H1 (cell line): Measurements from ENCODE around the gene FGF18. TPM values are rescaled to one million over a fixed set of nuclear protein-coding genes. Genes with fewer than 3 reads are reported as not detected.

Experiments
- CTCF ChIA-PET: fragments of 300-600 bp; sonication (Branson Sonifier 250); formaldehyde crosslinking; loops from one replicate; lab custom pipeline; 2021; ENCODE audit not compliant: partially characterized antibody; lab: Charles Lee
- POLR2A ChIA-PET: fragments of 300-600 bp; sonication (Branson Sonifier 250); formaldehyde crosslinking; loops from one replicate; lab custom pipeline; 2021; ENCODE audit warnings: inconsistent platforms; ENCODE audit not compliant: partially characterized antibody; lab: Charles Lee
- DNase-seq, 2 experiments: peaks; one replicate each; pipeline versions ENCODE4 v3.0.0 to v3.0.0-alpha.2; 2010 to 2022; ENCODE audit warnings: low spot score in 2 of 2, low read depth in 1 of 2, mixed read lengths in 1 of 2
- FAIRE-seq: peaks from 2 replicates; lab custom pipeline; 2011; peaks lifted over from hg19 to GRCh38; lab: Jason Lieb, UNC
- H2AFZ ChIP-seq: 2 replicates; pipeline ENCODE4 v1.8.1; 2012; ENCODE audit warnings: low read length, inconsistent platforms
- H2AK5ac ChIP-seq: 2 replicates; pipeline ENCODE4 v1.6.1; 2013; ENCODE audit warnings: low read depth, low read length
- H2BK120ac ChIP-seq: replicated peaks from 2 replicates; pipeline ENCODE3; 2013; ENCODE audit warnings: low read depth, low read length, inconsistent platforms
- H2BK12ac ChIP-seq: 2 replicates; pipeline ENCODE4 v1.6.1; 2013; ENCODE audit warnings: low read depth, low read length
- H2BK15ac ChIP-seq: 2 replicates; pipeline ENCODE4 v1.6.1; 2013; ENCODE audit warnings: low read length
- H2BK20ac ChIP-seq: 2 replicates; pipeline ENCODE4 v1.6.1; 2013; ENCODE audit warnings: low read length
- H2BK5ac ChIP-seq: 2 replicates; pipeline ENCODE4 v1.6.1; 2013; ENCODE audit warnings: low read depth, low read length
- H3K14ac ChIP-seq: 2 replicates; pipeline ENCODE4 v1.6.1; 2013; ENCODE audit warnings: inconsistent platforms; ENCODE audit not compliant: insufficient read length
- H3K18ac ChIP-seq: 2 replicates; pipeline ENCODE4 v1.6.1; 2013; ENCODE audit warnings: low read length; ENCODE audit errors: extremely low read depth
- H3K23ac ChIP-seq: 2 replicates; pipeline ENCODE4 v1.6.1; 2013; ENCODE audit warnings: inconsistent platforms; ENCODE audit not compliant: insufficient read length
- H3K23me2 ChIP-seq: 2 replicates; pipeline ENCODE4 v1.6.1; 2013; ENCODE audit warnings: low read depth, low read length
- H3K27ac ChIP-seq: 2 replicates; pipeline ENCODE4 v1.6.1; 2011; ENCODE audit warnings: low read depth, low read length, inconsistent platforms
- H3K27me3 ChIP-seq, 4 experiments: replicated peaks in 1 of 4; 1 replicate in 1 of 4; 2 replicates in 3 of 4; pipeline versions ENCODE4 v1.6.1 to v1.8.1; 2011 to 2013; ENCODE audit warnings: low read length in 3 of 4, mild to moderate bottlenecking in 3 of 4, inconsistent platforms in 2 of 4, mixed read lengths in 2 of 4, moderate library complexity in 1 of 4; ENCODE audit not compliant: control insufficient read depth in 3 of 4, insufficient read depth in 3 of 4; ENCODE audit errors: extremely low read depth in 1 of 4
- H3K36me3 ChIP-seq, 4 experiments: 2 replicates each; pipeline versions ENCODE4 v1.6.1 to v1.8.1; 2011 to 2013; ENCODE audit warnings: mild to moderate bottlenecking in 4 of 4, low read length in 3 of 4, moderate library complexity in 2 of 4, control low read depth in 1 of 4, inconsistent platforms in 1 of 4; ENCODE audit not compliant: insufficient read depth in 4 of 4, control insufficient read depth in 2 of 4
- H3K4ac ChIP-seq: replicated peaks from 2 replicates; pipeline ENCODE3; 2013; ENCODE audit warnings: low read length, low read depth, mixed read lengths, inconsistent platforms; ENCODE audit not compliant: insufficient read length
- H3K4me1 ChIP-seq, 4 experiments: replicated peaks in 1 of 4; 1 replicate in 1 of 4; 2 replicates in 3 of 4; pipeline versions ENCODE4 v1.6.1 to v1.8.1; 2011 to 2013; ENCODE audit warnings: low read length in 3 of 4, inconsistent platforms in 2 of 4, mixed read lengths in 1 of 4; ENCODE audit not compliant: insufficient read depth in 4 of 4, control insufficient read depth in 3 of 4
- H3K4me2 ChIP-seq, 2 experiments: 2 replicates each; pipeline versions ENCODE4 v1.6.1 to v1.8.1; 2011 to 2013; ENCODE audit warnings: low read depth in 2 of 2, low read length in 2 of 2, control low read depth in 1 of 2, inconsistent platforms in 1 of 2, mild to moderate bottlenecking in 1 of 2; ENCODE audit not compliant: insufficient read depth in 1 of 2
- H3K4me3 ChIP-seq, 4 experiments: fragments of 200-600, 300-600 bp in 1 of 4; sonication (generic), shearing (Covaris generic), sonication (Bioruptor Twin) in 1 of 4; 2 replicates each; pipeline versions ENCODE4 v1.5.1 to v1.8.1; 2011 to 2016; ENCODE audit warnings: low read length in 4 of 4, low read depth in 3 of 4, control low read depth in 2 of 4, inconsistent platforms in 2 of 4, mild to moderate bottlenecking in 2 of 4, mixed read lengths in 1 of 4, moderate library complexity in 1 of 4; ENCODE audit not compliant: insufficient read depth in 2 of 4; ENCODE audit errors: extremely low read depth in 1 of 4
- H3K56ac ChIP-seq: replicated peaks from 2 replicates; pipeline ENCODE3; 2013; ENCODE audit warnings: low read depth, mild to moderate bottlenecking, mixed read lengths, low read length, inconsistent platforms; ENCODE audit not compliant: insufficient read length
- H3K79me1 ChIP-seq: 2 replicates; pipeline ENCODE4 v1.6.1; 2013; ENCODE audit warnings: low read depth, low read length, control low read depth
- H3K79me2 ChIP-seq, 2 experiments: 2 replicates each; pipeline versions ENCODE4 v1.6.1 to v1.8.1; 2012 to 2013; ENCODE audit warnings: low read length in 2 of 2, mild to moderate bottlenecking in 2 of 2, inconsistent platforms in 1 of 2; ENCODE audit not compliant: insufficient read depth in 2 of 2, control insufficient read depth in 1 of 2
- H3K9ac ChIP-seq, 4 experiments: replicated peaks in 1 of 4; 1 replicate in 1 of 4; 2 replicates in 3 of 4; pipeline versions ENCODE4 v1.6.1 to v1.8.1; 2011 to 2013; ENCODE audit warnings: low read depth in 3 of 4, low read length in 3 of 4, control low read depth in 2 of 4, mild to moderate bottlenecking in 2 of 4, moderate library complexity in 2 of 4, inconsistent platforms in 1 of 4; ENCODE audit errors: extremely low read depth in 1 of 4
- H3K9me3 ChIP-seq, 2 experiments: 2 replicates each; pipeline versions ENCODE4 v1.6.1 to v1.8.1; 2012 to 2013; ENCODE audit warnings: mild to moderate bottlenecking in 2 of 2, moderate library complexity in 2 of 2, control low read depth in 1 of 2, inconsistent platforms in 1 of 2, low read depth in 1 of 2, low read length in 1 of 2, mixed read lengths in 1 of 2; ENCODE audit not compliant: insufficient read depth in 2 of 2
- H4K20me1 ChIP-seq, 2 experiments: replicated peaks in 1 of 2; 2 replicates each; pipeline versions ENCODE3 to v1.8.1; 2011 to 2013; ENCODE audit warnings: inconsistent platforms in 2 of 2, low read length in 2 of 2, mild to moderate bottlenecking in 1 of 2; ENCODE audit not compliant: insufficient read depth in 2 of 2, control insufficient read depth in 1 of 2
- H4K5ac ChIP-seq: 2 replicates; pipeline ENCODE4 v1.6.1; 2013; ENCODE audit warnings: low read length, low read depth, mixed read lengths, inconsistent platforms; ENCODE audit not compliant: insufficient read length
- H4K8ac ChIP-seq: 2 replicates; pipeline ENCODE4 v1.8.0; 2013; ENCODE audit warnings: mild to moderate bottlenecking, moderate library complexity, low read length, inconsistent platforms; ENCODE audit not compliant: insufficient read depth; ENCODE audit errors: extremely low read depth
- H4K91ac ChIP-seq: replicated peaks from 2 replicates; pipeline ENCODE3; 2013; ENCODE audit warnings: low read length, mixed read lengths, inconsistent platforms; ENCODE audit not compliant: insufficient read length
- FOSL1 ChIP-seq: IDR thresholded peaks from 2 replicates; pipeline ENCODE4 v1.6.1; 2011; ENCODE audit warnings: mild to moderate bottlenecking, low read depth, low read length, moderate library complexity; ENCODE audit not compliant: insufficient read depth
- HDAC6 ChIP-seq: IDR thresholded peaks from one replicate; pipeline ENCODE4 v1.7.1; 2012; ENCODE audit warnings: low read depth, mild to moderate bottlenecking, inconsistent platforms, low read length, moderate library complexity
- WGBS, 2 experiments: shearing (Covaris generic) in 1 of 2; methylation state at CpG; one replicate each; pipeline versions ENCODE4 v1.1.6 to v1.1.7; 2013 to 2015; ENCODE audit warnings: low lambda C conversion rate in 2 of 2, mixed read lengths in 2 of 2, inconsistent platforms in 1 of 2, low coverage in 1 of 2, missing lambda C conversion rate in 1 of 2; ENCODE audit not compliant: insufficient replicate concordance in 2 of 2, insufficient coverage in 1 of 2, insufficient read length in 1 of 2; ENCODE audit errors: extremely low coverage in 1 of 2, missing lambda C conversion rate in 1 of 2; 5-methylcytosine and 5-hydroxymethylcytosine counted together
- polyA plus RNA-seq, 7 experiments: library from polyadenylated mRNA; depleted of rRNA in 3 of 7; stranded (reverse) in 5 of 7; unstranded in 2 of 7; fragments of >200 nt in 5 of 7; fragments of 200-250 nt in 2 of 7; gene quantifications; 1 replicate in 5 of 7; 2 replicates in 1 of 7; 4 replicates in 1 of 7; pipeline versions ENCODE4 v1.2.1 to v1.2.3, GENCODE V29; 2011 to 2013; ENCODE audit warnings: missing spikeins in 2 of 7, mixed read lengths in 2 of 7
- total RNA-seq: library from RNA; stranded (reverse); fragmentation: NEBNext Ultra II Directional; extraction: Animal tissue kit (Norgen Biotek cat#: 25700); gene quantifications from 2 replicates; pipeline ENCODE4 v1.2.1, GENCODE V29; 2021

Gene FGF18
- total and polyA plus RNA-seq, 2 of the 8 experiments (the other 6 are each of a cell fraction or from before 2014, with no cell fraction given) = 0.54 to 1.3 TPM

GRCh38 chr5:171454549-171454948 lies 35.1 kb downstream of the FGF18 start:
- Histone ChIP-seq H3K36me3 (no peaks in the 10 kb centered on the region), H4K20me1 (no peaks in the 10 kb centered on the region), H2BK12ac (no peak overlapping the region), H2BK5ac (no peak overlapping the region), H3K27ac (no peak overlapping the region), H3K4me3 (no peak overlapping the region), H3K79me1 (no peaks in the 10 kb centered on the region), H2AK5ac (no peak overlapping the region), H3K23me2 (no peaks in the 10 kb centered on the region), H3K18ac (no peak overlapping the region), H3K4ac (no peak overlapping the region), H2AFZ (no peak overlapping the region), H3K9me3 (no peaks in the 10 kb centered on the region; a peak in 1 of 4 replicates), H3K9ac (no peak overlapping the region), H3K56ac (no peak overlapping the region), H3K79me2 (no peaks in the 10 kb centered on the region), H4K91ac (peak overlapping the region; percentile 45), H2BK15ac (no peak overlapping the region), H4K5ac (no peak overlapping the region), H3K14ac (no peak overlapping the region), H2BK120ac (no peak overlapping the region), H3K4me1 (peaks cover 5 to 12% (median 8%) of the 10 kb centered on the region in 4 experiments; a peak in 6 of 7 replicates), H3K23ac (no peak overlapping the region), H3K27me3 (peaks cover 0 to 4% (median 3%) of the 10 kb centered on the region in 4 experiments; a peak in 4 of 7 replicates), H4K8ac (no peak overlapping the region), H2BK20ac (no peak overlapping the region), H3K4me2 (no peak overlapping the region)
- CTCF ChIA-PET = interaction anchor here (1.0 to 2.9 kb wide), 8 partner anchors 9 to 392 kb away, joined by 3 to 17 read pairs (median 4); partner anchors contain the start of gene FGF18
- 86% methylated on average over 10 of the region's 10 CpGs; no CpG with 5 or more reads in 1 of the 2 experiments for WGBS, 2 experiments
- DNase-seq (no peak), FAIRE-seq (no peak)
- POLR2A ChIA-PET = no interaction called here
- TF ChIP-seq FOSL1 = no peak
- TF ChIP-seq HDAC6 = no peak
